Myocyte (in vitro differentiated cells): ENCODE data around the gene C1orf50. TPM values are rescaled to one million over a fixed set of nuclear protein-coding genes. Genes with fewer than 3 reads are reported as not detected.
A peak's percentile ranks its signal among the peaks of the same experiment; 100 is the strongest.
"Not testable (repeated sequence)": the region's sequence is repeated elsewhere in the genome, so short reads cannot be mapped to it uniquely, and the experiment has no call there.

Experiments
- DNase-seq: peaks from one replicate; pipeline ENCODE4 v3.0.0-alpha.2; 2012; ENCODE audit warnings: low read depth
- total RNA-seq: library from RNA; depleted of rRNA; stranded (reverse); fragments of >200 nt; gene quantifications from 2 replicates; pipeline ENCODE4 v1.2.3, GENCODE V29; 2014

C1orf50 gene
- total RNA-seq, 1 donor from 2014 or later = 12.5 TPM

GRCh38 chr1:42739753-42740700 is 27.0 kb upstream of the C1orf50 start, which contains the start of gene CLDN19:
Gene CLDN19, minus strand, starts transcription at chr1:42740236. Its CDS starts 173 bp downstream, at chr1:42740063.
- DNase-seq = no peak

- no peak for DNase-seq
Measured at GRCh38 chr1:42740851-42741580, 26.0 kb upstream of the C1orf50 start.

GRCh38 chr1:42741706-42742105 is 25.3 kb upstream of the C1orf50 start:
- no peak for DNase-seq

GRCh38 chr1:42742141-42742540 is 24.9 kb upstream of the C1orf50 start:
- no peak for DNase-seq

GRCh38 chr1:42742617-42743316 is 24.3 kb upstream of the C1orf50 start:
- no peak for DNase-seq

- DNase-seq = no peak
Measured at GRCh38 chr1:42743317-42744147, 23.5 kb upstream of the C1orf50 start.

GRCh38 chr1:42744148-42744413 is 23.0 kb upstream of the C1orf50 start:
- DNase-seq = no peak

GRCh38 chr1:42745851-42746250 is 21.2 kb upstream of the C1orf50 start:
- DNase-seq = no peak

- DNase-seq = no peak
Measured at GRCh38 chr1:42746436-42747105, 20.5 kb upstream of the C1orf50 start.

- peak; percentile 31 for DNase-seq
Measured at GRCh38 chr1:42747125-42747524, 19.9 kb upstream of the C1orf50 start.

GRCh38 chr1:42748021-42748420 is 19.0 kb upstream of the C1orf50 start:
- DNase-seq = no peak

DNA sequence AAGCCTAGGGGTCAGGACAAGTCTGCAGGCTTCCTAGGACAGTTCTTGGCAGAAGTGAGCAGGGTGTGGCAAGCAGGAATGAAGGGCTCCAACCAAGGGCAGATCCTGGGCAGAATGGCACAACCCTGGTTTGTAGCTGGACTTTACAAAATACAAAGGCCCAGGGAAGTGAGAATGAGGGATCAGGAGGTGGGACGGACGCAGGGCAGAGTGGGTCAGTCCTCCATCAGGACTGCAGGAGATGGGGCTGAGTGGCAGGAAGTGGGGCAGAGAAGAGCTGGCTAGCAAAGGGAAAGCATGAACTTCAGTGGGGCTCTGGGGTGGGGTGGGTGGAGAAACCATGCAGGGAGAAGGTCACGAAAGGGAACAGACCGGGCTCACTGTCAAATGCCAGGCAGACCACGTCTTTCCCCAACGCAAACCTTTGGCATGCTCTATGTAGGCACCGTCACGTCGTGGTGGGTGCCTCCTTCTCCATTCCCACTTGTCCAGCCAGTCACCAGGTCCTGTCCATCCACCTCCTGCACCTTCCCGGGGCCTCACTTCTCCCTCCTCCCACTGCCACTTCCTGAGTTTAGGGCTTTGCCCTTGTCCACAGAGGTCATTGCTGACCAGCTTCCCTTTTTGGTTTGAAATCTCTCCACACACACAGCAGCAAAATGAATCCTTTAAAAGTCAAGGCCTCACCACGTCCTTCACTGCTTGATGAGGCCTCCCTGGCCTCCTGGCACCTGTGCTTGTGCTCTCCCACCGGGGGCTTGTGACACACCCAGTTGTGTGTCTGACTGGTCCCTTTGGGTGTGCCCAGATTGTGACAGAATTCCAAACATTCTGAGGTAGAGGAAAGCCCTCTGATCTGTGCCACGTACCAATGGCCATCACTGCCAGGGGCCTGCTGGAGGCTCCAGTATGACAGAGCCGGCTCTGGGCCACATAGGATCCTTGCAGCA is 18.3 kb upstream of the C1orf50 start:
- no peak for DNase-seq

DNA sequence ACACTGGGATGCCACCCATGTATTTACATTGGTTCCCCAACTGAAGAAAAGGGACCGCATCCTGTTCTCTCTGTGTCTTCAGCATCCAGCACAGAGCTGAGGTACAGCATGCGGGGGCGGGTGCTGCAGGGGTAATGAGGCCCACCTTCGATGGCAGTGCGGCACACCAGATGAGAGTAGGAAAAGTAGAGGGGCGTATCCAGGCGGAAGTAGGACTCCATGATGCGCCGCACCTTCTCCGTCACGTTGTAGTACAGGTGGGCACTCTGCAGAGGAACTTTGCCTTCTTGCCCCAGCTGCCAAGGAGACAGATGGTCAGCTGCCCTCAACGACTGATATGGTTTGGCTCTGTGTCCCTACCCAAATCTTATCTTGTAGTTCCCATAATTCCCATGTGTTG is 17.0 kb upstream of the C1orf50 start:
- DNase-seq = no peak

DNA sequence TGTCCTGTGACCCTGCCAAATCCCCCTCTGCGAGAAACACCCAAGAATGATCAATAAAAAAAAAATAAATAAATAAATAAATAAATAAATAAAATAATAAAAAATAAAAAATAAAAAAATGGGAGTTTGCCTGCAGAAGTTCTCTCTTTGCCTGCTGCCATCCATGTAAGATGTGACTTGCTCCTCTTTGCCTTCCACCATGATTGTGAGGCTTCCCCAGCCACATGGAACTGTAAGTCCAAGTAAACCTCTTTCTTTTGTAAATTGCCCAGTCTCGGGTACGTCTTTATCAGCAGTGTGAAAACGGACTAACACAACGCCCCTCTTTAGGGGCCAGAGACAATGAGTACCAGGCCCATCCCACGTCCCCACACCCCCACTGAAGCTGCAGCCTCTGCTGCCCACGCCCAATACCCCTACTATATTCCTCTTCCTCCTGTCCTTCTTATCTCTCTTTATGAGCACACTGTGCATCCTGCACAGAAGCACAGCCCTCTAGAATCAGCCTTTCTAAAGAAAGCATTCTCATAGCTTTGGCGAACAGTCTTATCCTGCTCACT is 15.5 kb upstream of the C1orf50 start:
- DNase-seq = not testable (repeated sequence)

DNA sequence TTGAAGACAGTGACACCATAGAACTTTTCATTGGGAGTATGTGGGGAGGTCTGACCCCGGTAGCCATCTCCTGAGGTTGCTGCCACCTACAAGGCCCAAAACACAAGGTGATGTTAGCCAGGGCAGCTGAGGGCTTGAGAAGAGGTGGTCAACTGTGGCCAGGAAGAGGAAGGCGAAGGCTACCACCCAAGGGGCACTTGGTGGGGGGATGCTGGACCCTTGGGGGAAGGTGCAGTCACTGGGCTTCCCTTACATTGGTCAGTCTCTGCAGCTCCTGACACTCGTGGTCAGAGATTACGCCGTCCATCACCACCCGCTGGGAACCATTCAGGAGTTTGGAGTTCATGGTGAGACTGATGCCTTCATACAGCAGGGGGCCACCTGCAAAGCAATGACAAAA is 14.8 kb upstream of the C1orf50 start:
- no peak for DNase-seq

GRCh38 chr1:42753070-42753469 is 14.0 kb upstream of the C1orf50 start:
- DNase-seq = no peak

DNA sequence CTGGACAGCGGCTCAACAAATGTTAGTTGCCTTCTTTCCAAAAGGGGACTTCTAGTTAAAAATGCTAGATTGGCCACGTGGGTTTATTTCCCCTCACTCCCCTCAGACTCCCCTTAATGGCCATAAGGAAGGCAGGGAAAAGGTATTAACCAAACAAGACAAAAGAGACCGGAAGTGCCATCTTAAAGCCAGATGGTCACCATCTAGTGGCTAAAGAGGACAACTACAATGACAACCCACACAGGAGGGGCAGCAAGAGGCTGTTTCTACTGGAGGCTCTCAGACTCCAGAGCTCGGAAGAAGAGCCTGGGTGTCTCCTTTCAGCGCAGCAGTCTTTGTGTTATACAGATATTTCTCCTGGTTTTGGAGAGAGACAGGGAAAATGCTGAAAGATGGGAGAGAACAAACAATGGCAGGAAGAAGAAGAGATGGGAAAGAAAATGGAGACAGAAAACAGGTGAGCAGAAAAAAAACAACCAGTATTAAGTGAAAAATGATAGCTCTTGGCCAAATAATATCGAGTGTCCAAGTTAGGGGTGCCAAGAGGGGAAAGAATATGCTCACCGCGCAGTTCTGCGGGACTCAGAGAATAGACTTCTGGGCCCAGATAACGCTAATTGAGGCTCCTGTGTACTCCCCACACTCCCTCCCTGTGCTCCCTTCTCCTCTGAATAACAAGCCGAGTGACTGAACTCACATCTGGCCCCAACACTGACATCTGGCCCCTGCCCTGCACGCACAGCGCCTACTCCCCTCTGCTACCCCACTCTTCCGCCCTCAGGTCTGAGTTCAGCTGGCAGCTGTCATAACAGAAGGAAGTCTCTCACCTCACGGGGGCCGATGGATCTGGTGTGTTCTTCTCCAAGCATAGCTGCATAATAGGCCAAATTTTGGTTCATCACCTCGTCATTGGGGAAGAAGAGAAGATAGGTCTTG is 9.8 kb upstream of the C1orf50 start:
- peak; percentile 62 for DNase-seq

- DNase-seq = no peak
Measured at GRCh38 chr1:42757892-42758275, 9.2 kb upstream of the C1orf50 start.
